ENCODE results near the gene BTN3A1. TPM values are rescaled to one million over a fixed set of nuclear protein-coding genes. Genes with fewer than 3 reads are reported as not detected.
A peak's percentile ranks its signal among the peaks of the same experiment; 100 is the strongest.

BTN3A1 gene
- total RNA-seq, 2 experiments from 2014 or later, result 100 to 103 TPM

DNA sequence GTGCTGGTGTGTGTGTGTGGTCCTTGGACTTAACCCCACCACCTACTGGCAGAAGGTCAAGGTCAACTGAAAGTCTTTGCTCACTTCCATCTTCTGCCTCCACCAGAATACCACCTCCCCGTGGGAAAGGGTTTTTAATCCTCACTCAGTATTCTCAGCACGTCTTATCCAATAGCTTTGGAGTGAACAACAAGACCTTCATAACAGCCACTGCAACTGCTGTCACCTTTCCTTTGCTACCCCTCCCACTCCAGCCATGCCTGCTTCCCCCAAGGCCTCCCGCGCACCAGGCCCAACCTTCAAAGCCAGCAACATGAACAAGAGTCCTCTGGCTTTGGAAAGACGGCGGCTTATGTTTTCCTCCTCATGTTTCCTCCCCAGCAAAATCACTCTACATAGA is 20.0 kb upstream of the BTN3A1 start:
- ChIA-PET CTCF (no interaction called here), POLR2A (interaction anchor here (1.2 to 1.4 kb wide), 2 partner anchors 15 to 92 kb away, joined by 3 read pairs; no protein-coding TSS in a partner anchor)
- Mint-ChIP-seq H3K4me1 (peaks cover 38% of the 10 kb centered on the region), H3K27me3 (no peaks in the 10 kb centered on the region), H3K9me3 (no peaks in the 10 kb centered on the region), H3K4me3 (peak overlapping the region; percentile 97), H3K36me3 (ENCODE audit: low read depth) (peaks cover 23% of the 10 kb centered on the region), H3K27ac (no peak overlapping the region)
- DNase-seq, result no peak

DNA sequence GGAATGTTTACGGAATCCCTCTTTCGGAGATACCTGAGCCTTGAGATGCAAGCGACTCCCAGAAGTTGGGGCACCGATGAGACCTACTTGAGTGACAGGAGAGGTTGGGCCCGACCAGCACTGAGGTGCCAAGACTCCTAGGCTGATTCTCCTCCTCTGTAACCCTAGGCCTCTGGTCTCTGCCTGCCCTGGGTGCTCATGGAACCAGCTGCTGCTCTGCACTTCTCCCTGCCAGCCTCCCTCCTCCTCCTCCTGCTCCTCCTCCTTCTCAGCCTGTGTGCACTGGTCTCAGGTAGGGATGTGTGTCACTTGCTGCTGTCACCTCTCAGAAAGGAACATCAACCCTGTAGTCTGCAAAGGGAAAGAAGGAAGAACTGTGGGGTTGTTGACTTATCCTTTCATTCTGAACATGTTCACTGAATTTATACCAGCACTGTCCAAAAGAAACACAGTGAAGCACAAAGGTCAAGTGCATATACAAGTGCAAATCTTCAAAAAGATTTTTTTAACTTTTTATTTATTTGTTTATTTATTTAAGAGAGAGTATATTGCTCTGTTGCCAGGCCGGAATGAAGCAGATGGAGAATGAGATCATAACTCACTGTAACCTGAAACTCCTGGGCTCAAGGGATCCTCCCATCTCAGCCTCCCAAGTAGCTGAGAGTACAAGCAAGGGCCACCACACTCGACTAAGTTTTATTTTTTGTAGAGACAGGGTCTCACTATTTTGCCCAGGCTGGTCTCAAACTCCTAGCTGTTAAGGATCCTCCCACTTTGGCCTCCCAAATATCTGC is 18.3 kb upstream of the BTN3A1 start:
- CTCF ChIA-PET, result interaction anchor here (1.1 kb wide), 1 partner anchor 9 kb away, joined by 3 read pairs; no protein-coding TSS in a partner anchor
- Mint-ChIP-seq H3K4me1 (peaks cover 35% of the 10 kb centered on the region), H3K4me3 (peak overlapping the region; percentile 97), H3K36me3 (ENCODE audit: low read depth) (peaks cover 25% of the 10 kb centered on the region), H3K27me3 (no peaks in the 10 kb centered on the region), H3K9me3 (no peaks in the 10 kb centered on the region), H3K27ac (no peak overlapping the region)
- POLR2A ChIA-PET, result interaction anchor here (1.0 to 1.2 kb wide), 2 partner anchors 9 to 17 kb away, joined by 4 to 5 read pairs; no protein-coding TSS in a partner anchor
- peak; percentile 28 for DNase-seq

DNA sequence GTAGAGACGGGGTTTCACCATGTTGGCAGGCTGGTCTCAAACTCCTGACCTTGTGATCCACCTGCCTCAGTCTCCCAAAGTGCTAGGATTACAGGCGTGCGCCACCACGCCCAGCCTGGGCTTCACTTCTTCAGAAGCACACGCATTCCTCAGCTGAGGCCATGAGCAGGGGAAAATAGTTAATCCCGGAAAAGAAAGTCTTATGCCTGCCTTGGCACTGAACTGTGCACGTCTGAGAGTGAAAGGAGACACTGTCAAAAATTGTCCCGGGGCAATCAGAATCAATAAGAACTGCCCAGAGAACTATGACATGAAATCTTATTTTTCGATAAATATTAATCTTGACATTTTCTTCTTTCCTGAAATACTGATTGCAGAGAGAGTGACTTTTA is 16.3 kb upstream of the BTN3A1 start:
- ChIA-PET CTCF (no interaction called here), POLR2A (no interaction called here)
- Mint-ChIP-seq H3K27ac (no peak overlapping the region), H3K4me3 (no peak overlapping the region), H3K27me3 (no peaks in the 10 kb centered on the region), H3K4me1 (peaks cover 40% of the 10 kb centered on the region), H3K36me3 (ENCODE audit: low read depth) (peaks cover 42% of the 10 kb centered on the region), H3K9me3 (no peaks in the 10 kb centered on the region)
- DNase-seq, result no peak

DNA sequence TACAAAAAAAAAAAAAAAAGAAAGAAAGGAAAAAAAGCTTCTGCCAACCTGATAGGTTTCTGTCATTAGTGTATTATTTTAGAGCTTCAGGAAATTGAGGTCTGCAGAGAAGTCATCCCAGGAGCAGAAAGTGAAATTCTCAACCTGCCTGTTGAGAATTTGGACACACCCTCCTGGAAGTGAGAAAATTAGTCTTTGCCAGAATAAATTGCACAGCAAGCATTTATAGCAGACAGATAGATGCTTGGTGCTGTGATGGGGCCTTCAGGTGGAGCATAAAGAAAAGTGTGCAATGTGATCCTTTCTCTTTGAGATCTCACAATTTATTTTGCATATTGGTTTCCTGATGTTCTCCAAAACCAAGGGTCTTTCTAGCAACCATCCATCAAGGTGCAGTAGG is 14.5 kb upstream of the BTN3A1 start:
- H3K4me3 Mint-ChIP-seq, result no peak overlapping the region
- ChIA-PET CTCF (no interaction called here), POLR2A (no interaction called here)
- H3K4me1 Mint-ChIP-seq, result peaks cover 32% of the 10 kb centered on the region
- DNase-seq, result no peak
- no peaks in the 10 kb centered on the region for H3K27me3 Mint-ChIP-seq
- H3K9me3 Mint-ChIP-seq, result no peaks in the 10 kb centered on the region
- H3K36me3 Mint-ChIP-seq (ENCODE audit: low read depth), result peaks cover 53% of the 10 kb centered on the region
- no peak overlapping the region for H3K27ac Mint-ChIP-seq

DNA sequence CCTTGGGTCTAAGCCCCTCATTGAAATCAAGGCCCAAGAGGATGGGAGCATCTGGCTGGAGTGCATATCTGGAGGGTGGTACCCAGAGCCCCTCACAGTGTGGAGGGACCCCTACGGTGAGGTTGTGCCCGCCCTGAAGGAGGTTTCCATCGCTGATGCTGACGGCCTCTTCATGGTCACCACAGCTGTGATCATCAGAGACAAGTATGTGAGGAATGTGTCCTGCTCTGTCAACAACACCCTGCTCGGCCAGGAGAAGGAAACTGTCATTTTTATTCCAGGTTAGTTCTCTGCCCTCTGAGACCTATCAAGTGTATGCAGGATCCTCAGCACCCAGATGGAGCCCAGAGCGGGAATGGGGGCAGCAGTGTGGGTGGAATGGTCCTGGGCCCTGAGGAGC is 14.1 kb upstream of the BTN3A1 start:
- Mint-ChIP-seq H3K4me3 (no peak overlapping the region), H3K36me3 (ENCODE audit: low read depth) (peaks cover 56% of the 10 kb centered on the region), H3K27me3 (no peaks in the 10 kb centered on the region), H3K9me3 (no peaks in the 10 kb centered on the region), H3K4me1 (peaks cover 27% of the 10 kb centered on the region), H3K27ac (no peak overlapping the region)
- ChIA-PET POLR2A (no interaction called here), CTCF (no interaction called here)
- DNase-seq, result no peak

DNA sequence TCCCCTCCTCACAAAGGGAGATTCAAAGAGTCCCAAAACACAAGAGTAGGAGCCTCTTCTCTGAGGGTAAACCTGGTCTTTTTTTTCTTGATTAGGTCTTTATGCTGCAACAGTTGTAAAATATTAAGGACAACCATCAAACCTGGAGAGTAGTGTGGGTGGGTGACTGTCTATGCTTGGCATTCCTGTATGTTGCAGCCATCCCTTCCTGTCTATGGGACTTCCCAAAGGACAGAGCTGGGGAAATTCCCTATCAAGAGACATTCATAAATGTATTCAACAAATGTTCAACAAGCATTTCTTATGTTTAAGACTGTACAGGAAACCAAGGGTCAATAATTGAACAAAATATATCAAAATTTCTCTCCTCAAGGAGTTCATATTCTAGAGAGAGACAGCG is 13.6 kb upstream of the BTN3A1 start:
- no peak for DNase-seq
- ChIA-PET CTCF (no interaction called here), POLR2A (no interaction called here)
- peaks cover 59% of the 10 kb centered on the region for H3K36me3 Mint-ChIP-seq (ENCODE audit: low read depth)
- H3K9me3 Mint-ChIP-seq, result no peaks in the 10 kb centered on the region
- H3K27ac Mint-ChIP-seq, result no peak overlapping the region
- no peaks in the 10 kb centered on the region for H3K27me3 Mint-ChIP-seq
- peaks cover 26% of the 10 kb centered on the region for H3K4me1 Mint-ChIP-seq
- no peak overlapping the region for H3K4me3 Mint-ChIP-seq

DNA sequence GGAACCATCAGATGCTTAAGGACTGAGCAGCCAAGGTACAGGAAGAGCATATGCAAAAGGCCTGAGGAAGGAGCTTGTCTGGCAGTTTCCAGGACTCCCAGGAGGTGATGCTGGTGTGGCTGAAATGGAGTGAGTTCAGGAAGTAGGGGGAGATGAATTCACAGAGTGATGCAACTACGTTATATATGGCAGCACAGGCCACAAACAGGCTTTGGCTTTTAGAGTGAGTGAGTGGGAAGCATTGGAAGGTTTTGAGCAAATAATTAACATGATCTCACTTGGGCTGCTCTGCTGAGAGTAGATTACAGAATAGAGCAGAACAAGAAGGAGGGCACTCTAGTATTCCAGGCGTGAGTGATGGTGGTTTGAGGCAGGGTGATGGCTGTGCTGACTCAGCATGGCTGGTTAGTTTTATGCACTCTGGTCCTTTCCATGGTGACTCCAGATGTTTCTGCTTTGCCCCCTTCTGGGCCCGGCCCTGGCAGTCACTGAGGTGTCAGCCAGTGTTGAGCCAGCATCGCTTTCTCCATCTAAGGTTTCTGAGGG is 12.7 kb upstream of the BTN3A1 start:
- no peak for DNase-seq
- Mint-ChIP-seq H3K9me3 (no peaks in the 10 kb centered on the region), H3K4me3 (no peak overlapping the region), H3K4me1 (peaks cover 21% of the 10 kb centered on the region), H3K27me3 (no peaks in the 10 kb centered on the region), H3K36me3 (ENCODE audit: low read depth) (peaks cover 57% of the 10 kb centered on the region), H3K27ac (no peak overlapping the region)
- ChIA-PET CTCF (no interaction called here), POLR2A (interaction anchor here (0.8 to 1.6 kb wide), 2 partner anchors 12 to 48 kb away, joined by 4 read pairs; no protein-coding TSS in a partner anchor)

DNA sequence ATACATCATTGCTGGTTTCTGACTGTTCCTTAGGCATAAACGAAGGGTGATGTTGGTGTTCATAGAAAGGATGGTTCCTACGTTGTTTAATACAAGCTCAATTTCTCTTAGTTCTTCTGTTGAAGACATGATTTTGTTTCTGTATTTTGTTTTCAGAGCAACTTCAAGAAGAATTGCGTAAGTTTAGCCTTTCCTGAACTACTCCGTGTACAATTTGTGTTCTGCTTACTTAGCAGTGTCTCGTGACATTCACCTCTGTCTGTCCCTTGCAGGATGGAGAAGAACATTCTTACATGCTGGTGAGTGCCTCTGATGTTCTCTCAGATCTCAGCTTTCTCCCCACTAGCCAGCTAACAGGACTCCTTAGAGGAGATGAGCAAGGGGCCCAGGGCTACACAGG is 11.5 kb upstream of the BTN3A1 start:
- DNase-seq, result no peak
- H3K4me1 Mint-ChIP-seq, result peaks cover 16% of the 10 kb centered on the region
- peaks cover 52% of the 10 kb centered on the region for H3K36me3 Mint-ChIP-seq (ENCODE audit: low read depth)
- POLR2A ChIA-PET, result interaction anchor here (1.6 kb wide), 1 partner anchor 49 kb away, joined by 4 read pairs; no protein-coding TSS in a partner anchor
- H3K9me3 Mint-ChIP-seq, result no peaks in the 10 kb centered on the region
- H3K27ac Mint-ChIP-seq, result no peak overlapping the region
- CTCF ChIA-PET, result no interaction called here
- H3K27me3 Mint-ChIP-seq, result no peaks in the 10 kb centered on the region
- H3K4me3 Mint-ChIP-seq, result no peak overlapping the region

DNA sequence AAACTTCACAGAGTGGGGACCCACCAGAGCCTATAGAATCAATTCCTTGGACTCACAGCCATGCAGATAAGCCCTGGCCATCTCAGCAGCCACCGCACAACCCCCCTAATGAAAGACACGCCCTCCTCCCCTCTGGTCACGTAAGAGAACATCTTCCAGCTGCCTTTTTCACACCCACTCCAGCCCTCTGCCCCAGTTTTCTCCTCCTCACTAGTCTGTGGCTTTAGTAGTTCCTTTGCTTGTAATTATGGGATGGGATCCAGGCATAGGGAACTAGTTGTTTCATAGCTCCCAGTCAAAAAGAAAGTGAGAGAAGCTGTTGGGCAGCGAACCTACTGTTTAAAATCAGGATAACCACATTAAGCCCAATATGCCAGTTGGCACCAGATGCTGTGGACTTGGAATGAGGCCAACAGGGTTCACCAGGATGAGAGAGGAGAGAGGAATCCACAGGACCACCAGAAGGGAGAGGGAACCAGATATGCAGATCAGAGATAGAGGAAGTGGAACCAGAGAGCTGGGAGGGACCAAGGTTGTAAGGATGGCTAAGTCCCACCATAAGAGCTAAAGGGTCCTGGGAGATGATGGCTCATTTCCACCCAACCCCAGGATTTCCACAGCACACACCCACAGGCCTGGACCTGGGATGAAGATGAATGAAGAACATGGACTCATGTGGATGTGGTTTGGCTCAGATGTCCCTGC is 9.0 kb upstream of the BTN3A1 start:
- Mint-ChIP-seq H3K27me3 (no peaks in the 10 kb centered on the region), H3K4me3 (no peak overlapping the region), H3K4me1 (peaks cover 6% of the 10 kb centered on the region), H3K9me3 (no peaks in the 10 kb centered on the region), H3K36me3 (ENCODE audit: low read depth) (peaks cover 38% of the 10 kb centered on the region), H3K27ac (no peak overlapping the region)
- ChIA-PET CTCF (no interaction called here), POLR2A (interaction anchor here (1.2 to 2.0 kb wide), 3 partner anchors 8 to 14 kb away, joined by 3 to 4 read pairs (median 3); partner anchors contain the start of gene BTN2A2)
- DNase-seq, result no peak

DNA sequence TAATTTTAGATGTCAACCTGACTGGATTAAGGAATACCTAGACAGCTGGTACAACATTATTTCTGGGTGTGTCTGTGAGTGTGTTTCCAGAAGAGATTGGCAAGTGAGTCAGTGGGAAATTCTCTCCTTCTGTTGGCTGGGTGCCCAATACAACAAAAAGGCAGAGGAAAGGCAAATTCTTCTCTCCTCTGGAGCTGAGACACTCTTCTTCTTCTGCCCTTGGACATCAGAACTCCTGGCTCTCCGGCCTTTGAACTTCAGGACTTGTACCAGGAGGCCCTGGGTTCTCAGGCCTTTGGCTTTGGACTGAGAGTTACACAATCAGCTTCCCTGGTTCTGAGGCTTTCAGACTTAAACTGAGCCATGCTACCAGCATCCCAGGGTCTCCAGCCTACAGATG is 7.8 kb upstream of the BTN3A1 start:
- Mint-ChIP-seq H3K27me3 (no peaks in the 10 kb centered on the region), H3K36me3 (ENCODE audit: low read depth) (peaks cover 35% of the 10 kb centered on the region), H3K27ac (no peak overlapping the region), H3K4me1 (peaks cover 4% of the 10 kb centered on the region), H3K9me3 (no peaks in the 10 kb centered on the region), H3K4me3 (no peak overlapping the region)
- POLR2A ChIA-PET, result interaction anchor here (0.6 kb wide), 1 partner anchor 128 kb away, joined by 3 read pairs; no protein-coding TSS in a partner anchor
- no peak for DNase-seq
- CTCF ChIA-PET, result no interaction called here

DNA sequence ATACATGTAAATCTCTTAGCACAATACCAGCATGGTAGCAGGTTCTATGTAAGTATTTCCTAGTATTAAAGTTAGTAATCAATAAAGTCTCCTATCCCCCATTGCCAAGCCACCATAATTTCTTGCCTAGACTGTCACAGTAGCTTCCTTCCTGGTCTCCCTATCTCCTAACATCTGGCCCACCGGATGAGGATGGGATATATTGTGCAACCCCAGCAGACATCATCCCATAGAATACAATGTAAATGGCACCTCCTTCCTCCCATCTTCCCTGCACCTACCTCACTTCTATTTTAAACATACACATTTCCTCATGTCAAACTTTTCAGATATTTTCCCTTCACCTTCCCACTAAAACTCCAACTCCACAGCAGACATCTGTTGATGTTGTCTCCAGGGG is 3.5 kb upstream of the BTN3A1 start:
- no peaks in the 10 kb centered on the region for H3K9me3 Mint-ChIP-seq
- H3K4me3 Mint-ChIP-seq, result no peak overlapping the region
- no peak for DNase-seq
- POLR2A ChIA-PET, result no interaction called here
- no peaks in the 10 kb centered on the region for H3K27me3 Mint-ChIP-seq
- CTCF ChIA-PET, result no interaction called here
- no peak overlapping the region for H3K27ac Mint-ChIP-seq
- peaks cover 6% of the 10 kb centered on the region for H3K36me3 Mint-ChIP-seq (ENCODE audit: low read depth)
- H3K4me1 Mint-ChIP-seq, result peaks cover 17% of the 10 kb centered on the region

DNA sequence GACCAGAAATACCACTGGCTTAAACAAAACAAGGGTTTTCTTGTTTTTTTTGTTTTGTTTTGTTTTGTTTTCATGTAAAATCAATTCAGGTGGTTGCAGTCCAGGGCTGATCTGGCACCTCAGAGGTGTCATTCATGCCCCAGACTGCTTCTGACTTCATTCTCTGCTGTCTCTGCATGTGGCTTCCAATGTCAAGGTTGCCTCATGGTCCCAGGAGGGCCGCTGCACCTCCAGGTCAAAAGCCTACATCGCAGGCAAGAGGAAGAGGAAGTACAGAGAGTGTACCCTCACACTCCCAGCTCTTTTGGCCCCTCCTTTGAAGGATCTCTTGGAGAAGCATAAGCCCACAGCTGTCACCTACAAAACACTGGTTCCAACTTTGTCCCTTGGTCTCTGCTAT is 1.4 kb upstream of the BTN3A1 start:
- Mint-ChIP-seq H3K27ac (no peak overlapping the region), H3K4me3 (peak overlapping the region; percentile 16)
- POLR2A ChIA-PET, result interaction anchor here (1.4 kb wide), 2 partner anchors 8 to 84 kb away, joined by 3 read pairs; no protein-coding TSS in a partner anchor

DNA sequence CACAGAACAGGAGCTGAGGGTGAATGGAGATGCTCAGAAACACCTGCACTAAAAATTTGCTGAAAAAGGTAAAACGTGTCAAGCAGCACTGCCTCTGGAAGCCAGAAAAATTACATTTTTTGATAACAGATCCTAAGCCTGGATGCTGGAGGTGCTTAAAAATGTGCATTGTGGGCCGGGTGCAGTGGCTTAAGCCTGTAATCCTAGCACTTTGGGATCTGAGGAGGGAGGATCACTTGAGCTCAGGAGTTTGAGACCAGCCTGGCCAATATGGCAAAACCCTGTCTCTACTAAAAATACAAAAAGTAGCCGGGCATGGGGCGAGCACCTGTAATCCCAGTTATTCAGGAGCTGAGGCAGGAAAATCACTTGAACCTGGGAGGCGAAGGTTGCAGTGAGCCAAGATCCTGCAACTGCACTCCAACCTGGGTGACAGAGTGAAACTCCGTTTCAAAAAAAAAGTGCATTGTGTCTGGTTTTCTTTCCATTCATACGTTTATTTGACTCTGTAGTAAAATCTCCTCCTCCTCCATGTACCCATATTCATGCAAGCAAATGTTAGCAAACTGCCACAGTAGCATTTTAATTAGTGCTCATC is 587 bp upstream of the BTN3A1 start:
- DNase-seq, result no peak
- Mint-ChIP-seq H3K9me3 (no peaks in the 10 kb centered on the region), H3K4me3 (peak overlapping the region; percentile 99), H3K27me3 (no peaks in the 10 kb centered on the region), H3K4me1 (peaks cover 41% of the 10 kb centered on the region), H3K36me3 (ENCODE audit: low read depth) (peaks cover 27% of the 10 kb centered on the region), H3K27ac (peak overlapping the region; percentile 86)
- CTCF ChIA-PET, result no interaction called here
- POLR2A ChIA-PET, result interaction anchor here (0.7 to 1.4 kb wide), 3 partner anchors 9 to 83 kb away, joined by 3 read pairs; no protein-coding TSS in a partner anchor

More for the DNA sequence above, 1.4 kb upstream of the BTN3A1 start:
- CTCF ChIA-PET, result no interaction called here
- DNase-seq, result no peak
- peaks cover 22% of the 10 kb centered on the region for H3K36me3 Mint-ChIP-seq (ENCODE audit: low read depth)
- no peaks in the 10 kb centered on the region for H3K9me3 Mint-ChIP-seq
- H3K27me3 Mint-ChIP-seq, result no peaks in the 10 kb centered on the region
- peaks cover 36% of the 10 kb centered on the region for H3K4me1 Mint-ChIP-seq

Measured in activated CD4-positive, alpha-beta memory T cell treated with anti-CD3 and anti-CD28 coated beads, Interleukin-2, amount 10 ng/mL, durations not matched to agents 7 days and 5 days (primary cell).